ENCODE data around the gene REEP3.
A peak's percentile ranks its signal among the peaks of the same experiment; 100 is the strongest.
"Not testable (repeated sequence)": the region's sequence is repeated elsewhere in the genome, so short reads cannot be mapped to it uniquely, and the experiment has no call there.

REEP3 gene

GRCh38 chr10:63520500-63521415 is at the start of gene REEP3:
Gene REEP3 (plus strand): TSS chr10:63521401. CDS start chr10:63521546, 145 bp downstream.
- DNase-seq, result peak; percentile 47 to 48

GRCh38 chr10:63474488-63474887 is 46.7 kb upstream of the REEP3 start:
- DNase-seq, result no peak

- DNase-seq, result no peak
Measured at GRCh38 chr10:63477927-63478326, 43.3 kb upstream of the REEP3 start.

- DNase-seq, result no peak
Measured at GRCh38 chr10:63478564-63478963, 42.6 kb upstream of the REEP3 start.

- no peak for DNase-seq
Measured at GRCh38 chr10:63480237-63480636, 41.0 kb upstream of the REEP3 start.

- DNase-seq, result no peak
Measured at GRCh38 chr10:63481815-63482421, 39.3 kb upstream of the REEP3 start.

GRCh38 chr10:63483983-63484382 is 37.2 kb upstream of the REEP3 start:
- DNase-seq, result no peak

- no peak for DNase-seq
Measured at GRCh38 chr10:63487990-63488389, 33.2 kb upstream of the REEP3 start.

GRCh38 chr10:63489838-63490237 is 31.4 kb upstream of the REEP3 start:
- no peak for DNase-seq

- DNase-seq, result no peak
Measured at GRCh38 chr10:63491588-63492316, 29.4 kb upstream of the REEP3 start.

- DNase-seq, result not testable (repeated sequence)
Measured at GRCh38 chr10:63492317-63492690, 28.9 kb upstream of the REEP3 start.

- DNase-seq, result no peak
Measured at GRCh38 chr10:63493004-63493403, 28.2 kb upstream of the REEP3 start.

GRCh38 chr10:63494951-63495350 is 26.2 kb upstream of the REEP3 start:
- DNase-seq, result no peak

GRCh38 chr10:63496561-63496960 is 24.6 kb upstream of the REEP3 start:
- DNase-seq, result no peak

GRCh38 chr10:63497321-63497720 is 23.9 kb upstream of the REEP3 start:
- no peak for DNase-seq

- DNase-seq, result no peak
Measured at GRCh38 chr10:63498665-63499064, 22.5 kb upstream of the REEP3 start.

GRCh38 chr10:63500551-63500950 is 20.6 kb upstream of the REEP3 start:
- DNase-seq, result not testable (repeated sequence)

- no peak for DNase-seq
Measured at GRCh38 chr10:63501954-63502353, 19.2 kb upstream of the REEP3 start.

- DNase-seq, result no peak
Measured at GRCh38 chr10:63502832-63503231, 18.4 kb upstream of the REEP3 start.

GRCh38 chr10:63503395-63503794 is 17.8 kb upstream of the REEP3 start:
- no peak for DNase-seq

- DNase-seq, result no peak
Measured at GRCh38 chr10:63504145-63504881, 16.9 kb upstream of the REEP3 start.

- DNase-seq, result no peak
Measured at GRCh38 chr10:63505562-63505961, 15.6 kb upstream of the REEP3 start.

- no peak for DNase-seq
Measured at GRCh38 chr10:63506554-63506953, 14.6 kb upstream of the REEP3 start.
